Nephron (organoid): ENCODE results near the gene YWHAG.

Experiments used
- H3K27ac Mint-ChIP-seq, 3 experiments: 2 replicates each; pipeline ENCODE4 v1.8.0; 2020; ENCODE audit warnings: mixed read lengths in 3 of 3, mild to moderate bottlenecking in 2 of 3, moderate library complexity in 1 of 3
- H3K27me3 Mint-ChIP-seq: 2 replicates; pipeline ENCODE4 v1.8.0; 2021; ENCODE audit warnings: low read depth, mild to moderate bottlenecking, moderate library complexity, mixed read lengths
- H3K36me3 Mint-ChIP-seq: 2 replicates; pipeline ENCODE4 v1.8.0; 2020; ENCODE audit warnings: low read depth, mixed read lengths
- H3K4me1 Mint-ChIP-seq: 2 replicates; pipeline ENCODE4 v1.8.0; 2020; ENCODE audit warnings: mixed read lengths
- H3K4me3 Mint-ChIP-seq, 3 experiments: 2 replicates each; pipeline ENCODE4 v1.8.0; 2020; ENCODE audit warnings: mild to moderate bottlenecking in 3 of 3, mixed read lengths in 3 of 3, moderate library complexity in 2 of 3
- H3K9me3 Mint-ChIP-seq: 2 replicates; pipeline ENCODE4 v1.8.0; 2020; ENCODE audit warnings: mixed read lengths
- CTCF ChIP-seq, 3 experiments: fragments of 200-600 bp; sonication (generic); IDR thresholded peaks; one replicate each; pipeline ENCODE4 v1.5.0; 2021; ENCODE audit warnings: antibody characterized with exemption in 3 of 3; ENCODE audit not compliant: unreplicated experiment in 3 of 3

Gene YWHAG

DNA sequence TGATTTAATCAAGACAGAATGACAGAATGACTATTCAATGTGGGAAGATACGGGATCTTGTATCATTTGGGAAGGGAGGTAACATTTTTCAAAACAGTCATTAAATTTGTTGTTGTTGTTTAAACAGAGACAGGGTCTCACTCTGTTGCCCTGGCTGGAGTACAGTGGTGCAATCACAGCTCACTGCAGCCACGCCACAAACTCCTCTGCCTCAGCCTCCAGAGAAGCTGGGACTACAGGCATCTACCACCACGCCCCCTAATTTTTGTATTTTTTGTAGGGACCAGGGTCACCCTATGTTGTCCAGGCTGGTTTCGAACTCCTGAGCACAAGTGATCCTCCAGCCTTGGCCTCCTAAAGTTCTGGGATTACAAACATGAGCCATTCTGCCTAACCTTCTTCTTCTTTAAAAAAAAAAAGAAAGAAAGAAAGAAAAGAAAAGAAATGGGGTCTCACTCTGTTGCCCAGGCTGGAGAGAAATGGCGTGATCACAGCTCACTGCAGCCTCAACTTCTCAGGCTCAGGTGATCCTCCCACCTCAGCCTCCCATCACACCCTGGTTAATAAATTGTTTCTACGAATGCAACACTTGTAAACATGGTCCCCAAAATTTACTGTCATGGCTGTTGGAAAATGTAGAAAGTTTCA is 24.3 kb downstream of the YWHAG start:
- TF ChIP-seq CTCF (IDR thresholded peaks at IDR 0.05; ENCODE audit: unreplicated experiment in 3 of 3), result no peak
- no peaks in the 10 kb centered on the region for H3K27me3 Mint-ChIP-seq
- H3K4me3 Mint-ChIP-seq, result no peak overlapping the region
- peaks cover 57% of the 10 kb centered on the region for H3K36me3 Mint-ChIP-seq
- no peaks in the 10 kb centered on the region for H3K9me3 Mint-ChIP-seq
- H3K4me1 Mint-ChIP-seq, result peaks cover 15% of the 10 kb centered on the region
- no peak overlapping the region for H3K27ac Mint-ChIP-seq

DNA sequence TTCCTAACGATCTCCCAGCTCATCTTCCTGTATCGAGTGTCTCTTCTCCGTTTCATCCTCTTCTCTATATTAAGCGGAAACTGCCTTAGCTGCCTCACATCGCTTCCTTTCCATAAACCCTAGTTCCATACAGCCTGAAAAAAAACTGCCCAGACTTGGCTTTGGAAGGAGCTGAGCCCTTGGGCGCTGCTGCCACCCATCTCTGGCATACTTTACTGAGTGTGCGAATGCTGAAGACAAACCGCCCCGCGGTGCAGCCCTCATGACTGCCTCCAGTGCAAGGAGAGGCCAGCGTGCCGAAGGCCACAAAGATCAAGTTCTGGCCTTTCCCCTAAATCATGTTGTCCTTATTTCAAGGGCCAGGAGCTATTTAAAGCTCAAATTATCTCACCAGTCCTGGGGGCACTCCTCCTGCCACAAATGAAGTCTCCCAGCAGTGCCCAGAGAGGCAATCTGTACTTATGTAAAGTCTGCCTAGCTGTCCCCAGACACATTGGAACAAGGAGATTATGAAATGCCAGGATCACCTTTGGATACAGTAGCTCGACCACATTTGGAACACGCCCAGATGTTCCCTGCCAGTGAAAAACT is 25.2 kb downstream of the YWHAG start:
- Mint-ChIP-seq H3K4me1 (peaks cover 15% of the 10 kb centered on the region), H3K9me3 (no peaks in the 10 kb centered on the region), H3K36me3 (peaks cover 64% of the 10 kb centered on the region), H3K4me3 (no peak overlapping the region), H3K27me3 (no peaks in the 10 kb centered on the region), H3K27ac (no peak overlapping the region)
- no peak for TF ChIP-seq CTCF (IDR thresholded peaks at IDR 0.05; ENCODE audit: unreplicated experiment in 3 of 3)

- no peak for TF ChIP-seq CTCF (IDR thresholded peaks at IDR 0.05; ENCODE audit: unreplicated experiment in 3 of 3)
- Mint-ChIP-seq H3K36me3 (peaks cover 64% of the 10 kb centered on the region), H3K9me3 (no peaks in the 10 kb centered on the region), H3K27me3 (no peaks in the 10 kb centered on the region), H3K4me1 (peaks cover 15% of the 10 kb centered on the region), H3K27ac (no peak overlapping the region), H3K4me3 (no peak overlapping the region)
Measured at GRCh38 chr7:76332078-76332477, 26.7 kb downstream of the YWHAG start.

GRCh38 chr7:76330673-76331072 is 28.1 kb downstream of the YWHAG start:
- peaks cover 69% of the 10 kb centered on the region for H3K36me3 Mint-ChIP-seq
- no peak overlapping the region for H3K27ac Mint-ChIP-seq
- no peaks in the 10 kb centered on the region for H3K27me3 Mint-ChIP-seq
- no peaks in the 10 kb centered on the region for H3K9me3 Mint-ChIP-seq
- no peak overlapping the region for H3K4me3 Mint-ChIP-seq
- TF ChIP-seq CTCF (IDR thresholded peaks at IDR 0.05; ENCODE audit: unreplicated experiment in 3 of 3), result no peak
- peaks cover 15% of the 10 kb centered on the region for H3K4me1 Mint-ChIP-seq

DNA sequence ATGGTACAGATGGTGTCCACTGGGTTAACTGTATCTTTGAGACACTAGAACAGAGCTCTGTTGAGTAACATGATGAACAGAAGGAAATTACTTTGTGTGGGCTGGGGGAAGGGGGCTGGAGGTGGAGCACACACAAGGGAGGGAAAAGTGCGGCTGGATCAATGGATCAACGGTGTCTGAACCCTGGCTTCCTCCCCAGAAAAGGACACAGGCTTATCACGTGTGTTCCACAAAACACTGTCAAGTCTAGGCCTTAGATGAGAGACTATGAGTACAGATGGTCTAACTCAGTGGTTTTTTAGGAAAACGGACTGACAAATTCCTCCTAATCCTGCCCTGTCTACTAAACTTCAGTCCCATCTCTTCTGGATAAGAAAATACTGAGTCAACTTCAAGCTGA is 28.5 kb downstream of the YWHAG start:
- peaks cover 69% of the 10 kb centered on the region for H3K36me3 Mint-ChIP-seq
- peaks cover 15% of the 10 kb centered on the region for H3K4me1 Mint-ChIP-seq
- TF ChIP-seq CTCF (IDR thresholded peaks at IDR 0.05; ENCODE audit: unreplicated experiment in 3 of 3), result no peak
- H3K27me3 Mint-ChIP-seq, result no peaks in the 10 kb centered on the region
- H3K9me3 Mint-ChIP-seq, result no peaks in the 10 kb centered on the region
- H3K27ac Mint-ChIP-seq, result peak overlapping the region in 1 of 3 experiments; percentile 16
- no peak overlapping the region for H3K4me3 Mint-ChIP-seq

DNA sequence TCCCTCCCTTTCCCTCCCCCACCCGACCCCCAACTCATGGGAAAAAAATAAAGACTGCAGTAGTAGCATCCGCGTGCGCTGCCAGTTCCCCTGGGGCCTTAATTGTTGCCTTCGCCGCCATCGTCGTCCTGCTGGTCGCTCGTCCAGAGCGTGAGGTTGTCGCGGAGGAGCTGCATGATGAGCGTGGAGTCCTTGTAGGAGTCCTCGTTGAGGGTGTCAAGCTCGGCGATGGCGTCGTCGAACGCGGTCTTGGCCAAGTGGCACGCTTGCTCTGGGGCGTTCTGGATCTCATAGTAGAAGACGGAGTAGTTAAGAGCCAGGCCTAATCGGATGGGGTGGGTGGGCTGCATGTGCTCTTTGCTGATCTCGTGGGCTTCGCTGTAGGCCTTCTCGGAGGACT is 29.3 kb downstream of the YWHAG start:
- TF ChIP-seq CTCF (IDR thresholded peaks at IDR 0.05; ENCODE audit: unreplicated experiment in 3 of 3), result no peak
- Mint-ChIP-seq H3K4me1 (peaks cover 15% of the 10 kb centered on the region), H3K4me3 (no peak overlapping the region), H3K9me3 (no peaks in the 10 kb centered on the region), H3K36me3 (peaks cover 73% of the 10 kb centered on the region), H3K27me3 (no peaks in the 10 kb centered on the region), H3K27ac (peak overlapping the region in 1 of 3 experiments; percentile 16)
